Measurements from ENCODE around the gene QRFPR. TPM values are rescaled to one million over a fixed set of nuclear protein-coding genes. Genes with fewer than 3 reads are reported as not detected.
"Not testable (repeated sequence)": the region's sequence is repeated elsewhere in the genome, so short reads cannot be mapped to it uniquely, and the experiment has no call there.

QRFPR gene
- polyA plus RNA-seq, 3 donors = not detected

DNA sequence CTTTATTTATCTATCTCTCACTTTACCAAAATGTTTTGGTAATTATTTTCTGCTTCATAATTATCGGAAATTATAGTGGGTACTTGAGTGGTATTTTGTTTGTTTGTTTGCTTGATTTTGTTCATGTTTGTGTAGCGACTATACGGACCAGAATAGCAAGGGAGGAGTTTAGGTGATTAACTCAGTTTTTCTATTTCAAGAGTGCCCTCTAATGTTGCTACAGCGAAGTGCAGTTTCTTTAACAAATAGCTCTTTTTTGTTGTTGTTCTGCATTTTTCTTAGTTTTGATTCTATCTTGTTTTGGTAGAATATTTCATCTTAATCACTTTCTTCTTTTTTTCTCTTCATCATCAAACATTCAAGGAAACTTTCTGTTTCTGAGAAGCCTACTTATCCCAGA lies 40.8 kb upstream of the QRFPR start:
- Mint-ChIP-seq H3K9me3 (peaks cover 0 to 5% (median 0%) of the 10 kb centered on the region in 7 donors), H3K27ac (no peak overlapping the region), H3K36me3 (no peaks in the 10 kb centered on the region), H3K27me3 (ENCODE audit: low read depth in 3 of 3) (peaks cover 1 to 4% (median 4%) of the 10 kb centered on the region in 3 donors), H3K4me1 (no peaks in the 10 kb centered on the region), H3K4me3 (no peak overlapping the region)
- Histone ChIP-seq H3K27me3 (ENCODE audit: control insufficient read depth in 2 of 2, insufficient read depth in 2 of 2, low read length in 2 of 2) (no peaks in the 10 kb centered on the region), H3K4me2 (replicated peaks; ENCODE audit: extremely low read depth, low read length, poor library complexity, severe bottlenecking) (no peak overlapping the region), H3K27ac (ENCODE audit: low read depth in 1 of 2, low read length in 2 of 2) (no peak overlapping the region), H4K20me1 (ENCODE audit: insufficient read depth, low read length) (no peaks in the 10 kb centered on the region), H3K79me2 (ENCODE audit: insufficient read depth, low read length) (no peaks in the 10 kb centered on the region), H3K36me3 (replicated peaks in 1 of 2; ENCODE audit: control insufficient read depth in 1 of 2, insufficient read depth in 2 of 2, low read length in 2 of 2) (no peaks in the 10 kb centered on the region), H2AFZ (ENCODE audit: insufficient read depth, low read depth, low read length, poor library complexity, severe bottlenecking) (no peak overlapping the region), H3K4me3 (replicated peaks in 1 of 3; ENCODE audit: low read depth in 2 of 3, low read length in 3 of 3) (no peak overlapping the region), H3K9me3 (replicated peaks in 1 of 2; ENCODE audit: control insufficient read depth in 1 of 2, insufficient read depth in 1 of 2, low read length in 2 of 2) (peaks cover 0 to 3% of the 10 kb centered on the region in 2 donors), H3K9ac (ENCODE audit: insufficient read depth, low read length, poor library complexity, severe bottlenecking) (no peak overlapping the region), H3K4me1 (ENCODE audit: control insufficient read depth in 1 of 2, insufficient read depth in 2 of 2, low read length in 2 of 2) (no peaks in the 10 kb centered on the region)
- DNase-seq = no peak
- WGBS (ENCODE audit: insufficient coverage) = 80% methylated on average over 2 of the region's 4 CpGs
- TF ChIP-seq, protein P1, sequence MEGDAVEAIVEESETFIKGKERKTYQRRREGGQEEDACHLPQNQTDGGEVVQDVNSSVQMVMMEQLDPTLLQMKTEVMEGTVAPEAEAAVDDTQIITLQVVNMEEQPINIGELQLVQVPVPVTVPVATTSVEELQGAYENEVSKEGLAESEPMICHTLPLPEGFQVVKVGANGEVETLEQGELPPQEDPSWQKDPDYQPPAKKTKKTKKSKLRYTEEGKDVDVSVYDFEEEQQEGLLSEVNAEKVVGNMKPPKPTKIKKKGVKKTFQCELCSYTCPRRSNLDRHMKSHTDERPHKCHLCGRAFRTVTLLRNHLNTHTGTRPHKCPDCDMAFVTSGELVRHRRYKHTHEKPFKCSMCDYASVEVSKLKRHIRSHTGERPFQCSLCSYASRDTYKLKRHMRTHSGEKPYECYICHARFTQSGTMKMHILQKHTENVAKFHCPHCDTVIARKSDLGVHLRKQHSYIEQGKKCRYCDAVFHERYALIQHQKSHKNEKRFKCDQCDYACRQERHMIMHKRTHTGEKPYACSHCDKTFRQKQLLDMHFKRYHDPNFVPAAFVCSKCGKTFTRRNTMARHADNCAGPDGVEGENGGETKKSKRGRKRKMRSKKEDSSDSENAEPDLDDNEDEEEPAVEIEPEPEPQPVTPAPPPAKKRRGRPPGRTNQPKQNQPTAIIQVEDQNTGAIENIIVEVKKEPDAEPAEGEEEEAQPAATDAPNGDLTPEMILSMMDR (IDR thresholded peaks at IDR 0.05) = no peak
- intact Hi-C loops (cut with micrococcal nuclease) = no loop called here

DNA sequence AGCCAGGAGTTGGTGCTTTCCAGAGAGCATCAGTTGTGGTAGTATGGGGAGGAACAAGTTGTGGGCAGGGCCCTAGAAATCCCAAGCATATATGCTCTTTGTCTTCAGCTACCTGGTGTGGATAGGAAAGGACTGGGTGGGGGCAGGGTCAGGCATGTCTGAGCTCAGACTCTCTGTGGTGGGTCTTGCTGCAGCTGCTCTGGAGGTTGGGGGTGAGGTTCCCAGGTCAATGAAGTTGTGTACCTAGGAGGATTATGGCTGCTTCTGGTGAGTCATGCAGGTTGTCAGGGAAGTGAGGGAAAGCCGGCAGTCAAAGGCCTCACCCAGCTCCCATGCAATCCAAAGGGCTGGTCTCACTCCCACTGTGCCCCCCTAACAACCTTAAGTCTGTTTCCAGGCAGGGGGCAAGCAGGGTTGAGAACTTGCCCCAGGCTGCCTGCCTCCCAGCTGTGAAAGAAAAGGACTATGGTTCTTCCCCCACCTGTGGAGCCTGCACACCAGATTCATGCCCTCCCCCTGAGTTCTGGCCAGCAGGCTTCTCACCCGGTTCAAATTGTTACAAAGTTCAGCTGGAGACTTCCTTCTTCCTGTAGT lies 30.4 kb upstream of the QRFPR start:
- 100% methylated on average over 1 of the region's 2 CpGs for WGBS (ENCODE audit: insufficient coverage)
- Histone ChIP-seq H3K27ac (ENCODE audit: low read depth in 1 of 2, low read length in 2 of 2) (no peak overlapping the region), H3K36me3 (replicated peaks in 1 of 2; ENCODE audit: control insufficient read depth in 1 of 2, insufficient read depth in 2 of 2, low read length in 2 of 2) (no peaks in the 10 kb centered on the region), H4K20me1 (ENCODE audit: insufficient read depth, low read length) (no peaks in the 10 kb centered on the region), H3K27me3 (ENCODE audit: control insufficient read depth in 2 of 2, insufficient read depth in 2 of 2, low read length in 2 of 2) (no peaks in the 10 kb centered on the region), H3K4me1 (ENCODE audit: control insufficient read depth in 1 of 2, insufficient read depth in 2 of 2, low read length in 2 of 2) (no peaks in the 10 kb centered on the region), H3K79me2 (ENCODE audit: insufficient read depth, low read length) (no peaks in the 10 kb centered on the region), H2AFZ (ENCODE audit: insufficient read depth, low read depth, low read length, poor library complexity, severe bottlenecking) (no peak overlapping the region), H3K9me3 (replicated peaks in 1 of 2; ENCODE audit: control insufficient read depth in 1 of 2, insufficient read depth in 1 of 2, low read length in 2 of 2) (peaks cover 0 to 10% of the 10 kb centered on the region in 2 donors), H3K4me2 (replicated peaks; ENCODE audit: extremely low read depth, low read length, poor library complexity, severe bottlenecking) (no peak overlapping the region), H3K9ac (ENCODE audit: insufficient read depth, low read length, poor library complexity, severe bottlenecking) (no peak overlapping the region), H3K4me3 (replicated peaks in 1 of 3; ENCODE audit: low read depth in 2 of 3, low read length in 3 of 3) (no peak overlapping the region)
- Mint-ChIP-seq H3K27me3 (ENCODE audit: low read depth in 3 of 3) (peaks cover 1 to 3% (median 3%) of the 10 kb centered on the region in 3 donors), H3K4me1 (no peaks in the 10 kb centered on the region), H3K27ac (no peak overlapping the region), H3K4me3 (no peak overlapping the region), H3K9me3 (peaks cover 0 to 14% (median 8%) of the 10 kb centered on the region in 7 donors), H3K36me3 (no peaks in the 10 kb centered on the region)
- intact Hi-C loops (cut with micrococcal nuclease) = no loop called here
- TF ChIP-seq, protein P1 (IDR thresholded peaks at IDR 0.05) = no peak
- DNase-seq = no peak

DNA sequence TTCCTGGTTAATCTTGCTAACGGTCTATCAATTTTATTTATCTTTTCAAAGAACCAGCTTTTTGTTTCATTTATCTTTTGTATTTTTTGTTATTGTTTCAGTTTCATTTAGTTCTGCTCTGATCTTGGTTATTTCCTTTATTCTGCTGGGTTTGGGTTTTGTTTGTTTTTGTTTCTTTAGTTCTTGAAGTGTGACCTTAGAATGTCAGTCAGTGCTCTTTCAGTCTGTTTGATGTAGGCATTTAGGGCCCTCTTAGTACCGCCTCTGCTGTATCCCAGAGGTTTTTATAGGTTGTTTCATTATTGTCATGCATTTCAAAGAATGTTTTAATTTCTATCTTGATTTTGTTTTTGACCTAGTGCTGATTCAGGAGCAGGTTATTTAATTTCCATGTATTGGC lies 27.7 kb upstream of the QRFPR start:
- H3K4me2 ChIP-seq (replicated peaks; ENCODE audit: extremely low read depth, low read length, poor library complexity, severe bottlenecking); H3K4me1 ChIP-seq (ENCODE audit: control insufficient read depth in 1 of 2, insufficient read depth in 2 of 2, low read length in 2 of 2); H3K79me2 ChIP-seq (ENCODE audit: insufficient read depth, low read length); H4K20me1 ChIP-seq (ENCODE audit: insufficient read depth, low read length); H3K36me3 Mint-ChIP-seq; H3K27ac ChIP-seq (ENCODE audit: low read depth in 1 of 2, low read length in 2 of 2); H3K4me3 Mint-ChIP-seq; H3K27me3 Mint-ChIP-seq (ENCODE audit: low read depth in 3 of 3); H3K9ac ChIP-seq (ENCODE audit: insufficient read depth, low read length, poor library complexity, severe bottlenecking); intact Hi-C loops (cut with micrococcal nuclease); H3K36me3 ChIP-seq (replicated peaks in 1 of 2; ENCODE audit: control insufficient read depth in 1 of 2, insufficient read depth in 2 of 2, low read length in 2 of 2); H3K4me1 Mint-ChIP-seq; H3K27me3 ChIP-seq (ENCODE audit: control insufficient read depth in 2 of 2, insufficient read depth in 2 of 2, low read length in 2 of 2); H3K4me3 ChIP-seq (replicated peaks in 1 of 3; ENCODE audit: low read depth in 2 of 3, low read length in 3 of 3); DNase-seq; H2AFZ ChIP-seq (ENCODE audit: insufficient read depth, low read depth, low read length, poor library complexity, severe bottlenecking); H3K27ac Mint-ChIP-seq: not testable (repeated sequence)
- WGBS (ENCODE audit: insufficient coverage) = no CpG with 5 or more reads among the region's 2 CpGs
- peaks cover 0 to 10% of the 10 kb centered on the region in 2 donors for H3K9me3 ChIP-seq (replicated peaks in 1 of 2; ENCODE audit: control insufficient read depth in 1 of 2, insufficient read depth in 1 of 2, low read length in 2 of 2)
- H3K9me3 Mint-ChIP-seq = peaks cover 0 to 18% (median 8%) of the 10 kb centered on the region in 7 donors

All from CD14-positive monocyte (primary cell).